Peyer's patch (tissue), 4 donors: Measurements from ENCODE around the gene ABHD11.

ENCODE experiments used
- POLR2A ChIP-seq, 2 donors: fragments of 450-650 bp; IDR thresholded peaks; one replicate each; pipeline ENCODE4 v1.5.1; 2017; ENCODE audit warnings: antibody characterized with exemption in 2 of 2, mild to moderate bottlenecking in 2 of 2, moderate library complexity in 2 of 2
- TF ChIP-seq, protein P1 (sequence below), 6 experiments: fragments of 450-650 bp in 4 of 6; fragments of 200-600 bp in 2 of 6; sonication (generic) in 1 of 6; IDR thresholded peaks; one replicate each; pipeline ENCODE4 v1.5.1; 2017 to 2019; ENCODE audit warnings: antibody characterized with exemption in 6 of 6, mild to moderate bottlenecking in 3 of 6, moderate library complexity in 1 of 6

DNA sequence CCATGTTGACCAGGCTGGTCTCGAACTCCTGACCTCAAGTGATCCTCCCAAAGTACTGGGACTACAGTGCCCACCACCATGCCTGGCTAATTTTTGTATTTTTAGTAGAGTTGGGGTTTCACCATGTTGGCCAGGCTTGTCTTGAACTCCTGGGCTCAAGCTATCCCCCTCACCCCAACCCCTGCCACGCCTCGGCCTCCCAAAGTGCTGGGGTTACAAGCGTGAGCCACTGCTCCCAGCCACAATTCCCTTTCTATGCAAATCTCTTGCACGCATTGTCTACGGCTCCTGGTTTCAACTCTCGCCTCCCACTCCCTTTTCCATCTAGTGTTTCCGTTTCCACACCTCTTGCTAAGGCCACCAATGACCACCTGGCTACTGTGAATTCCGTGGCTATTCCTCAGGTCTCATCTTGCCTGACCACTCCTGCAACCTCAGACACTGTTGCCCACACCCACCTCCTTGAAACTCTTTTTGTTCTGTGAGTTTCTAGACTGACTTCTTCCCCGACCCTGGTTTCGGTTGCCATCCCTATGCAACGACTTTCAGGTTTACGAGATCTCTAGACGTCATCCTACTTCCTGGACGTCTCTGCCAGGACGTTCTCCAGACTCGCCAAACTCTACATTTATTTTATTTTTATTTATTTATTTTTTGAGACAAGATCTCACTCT lies 28.1 kb upstream of the ABHD11 start:
- TF ChIP-seq POLR2A (IDR thresholded peaks at IDR 0.05) = no peak
- TF ChIP-seq, protein P1, sequence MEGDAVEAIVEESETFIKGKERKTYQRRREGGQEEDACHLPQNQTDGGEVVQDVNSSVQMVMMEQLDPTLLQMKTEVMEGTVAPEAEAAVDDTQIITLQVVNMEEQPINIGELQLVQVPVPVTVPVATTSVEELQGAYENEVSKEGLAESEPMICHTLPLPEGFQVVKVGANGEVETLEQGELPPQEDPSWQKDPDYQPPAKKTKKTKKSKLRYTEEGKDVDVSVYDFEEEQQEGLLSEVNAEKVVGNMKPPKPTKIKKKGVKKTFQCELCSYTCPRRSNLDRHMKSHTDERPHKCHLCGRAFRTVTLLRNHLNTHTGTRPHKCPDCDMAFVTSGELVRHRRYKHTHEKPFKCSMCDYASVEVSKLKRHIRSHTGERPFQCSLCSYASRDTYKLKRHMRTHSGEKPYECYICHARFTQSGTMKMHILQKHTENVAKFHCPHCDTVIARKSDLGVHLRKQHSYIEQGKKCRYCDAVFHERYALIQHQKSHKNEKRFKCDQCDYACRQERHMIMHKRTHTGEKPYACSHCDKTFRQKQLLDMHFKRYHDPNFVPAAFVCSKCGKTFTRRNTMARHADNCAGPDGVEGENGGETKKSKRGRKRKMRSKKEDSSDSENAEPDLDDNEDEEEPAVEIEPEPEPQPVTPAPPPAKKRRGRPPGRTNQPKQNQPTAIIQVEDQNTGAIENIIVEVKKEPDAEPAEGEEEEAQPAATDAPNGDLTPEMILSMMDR (IDR thresholded peaks at IDR 0.05) = no peak
